ENCODE data around the gene SRGAP3.

The SRGAP3 gene

GRCh38 chr3:9205345-9206143 lies 43.9 kb downstream of the SRGAP3 start:
- FAIRE-seq: peak; percentile 56

DNA sequence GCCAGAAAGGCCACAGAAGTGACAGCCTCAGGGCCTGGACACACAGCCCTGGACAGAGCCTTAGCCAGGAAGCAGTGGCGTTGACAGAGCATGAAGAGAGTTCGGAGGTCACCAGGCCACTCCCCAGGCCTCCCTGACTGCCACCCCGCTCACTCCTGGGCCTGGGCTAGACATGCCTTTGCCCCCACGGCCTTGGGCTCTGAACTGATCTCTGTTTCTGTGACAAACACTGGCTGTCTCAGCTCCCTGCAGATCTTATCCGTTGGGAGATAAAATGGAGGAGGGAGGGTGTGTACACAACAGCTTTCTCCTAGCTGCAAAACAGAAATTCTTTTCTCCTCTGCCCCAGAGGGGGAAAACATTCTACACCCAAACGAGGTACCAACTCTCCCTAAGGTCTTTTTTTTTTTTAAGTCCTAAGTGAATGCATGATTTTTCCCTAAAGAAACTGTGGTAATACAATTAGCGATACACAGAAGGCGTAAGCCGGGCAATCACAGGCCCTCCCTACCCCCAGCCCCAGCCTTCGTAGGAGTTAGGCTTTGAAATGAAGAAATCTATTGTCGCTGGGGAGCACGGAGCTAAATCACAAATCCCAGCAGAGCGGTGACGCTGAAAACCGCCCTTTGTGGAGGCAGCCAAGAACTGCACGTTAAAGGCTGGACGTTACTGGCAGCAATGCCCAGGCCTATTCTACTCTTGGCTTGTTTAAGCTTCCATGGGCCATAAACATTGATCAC lies 45.0 kb downstream of the SRGAP3 start:
- FAIRE-seq (no peak), DNase-seq (ENCODE audit: extremely low spot score, insufficient read length, low read depth) (no peak)

More at GRCh38 chr3:9205345-9206143, 43.9 kb downstream of the SRGAP3 start:
- DNase-seq (ENCODE audit: extremely low spot score, insufficient read length, low read depth): no peak

DNA sequence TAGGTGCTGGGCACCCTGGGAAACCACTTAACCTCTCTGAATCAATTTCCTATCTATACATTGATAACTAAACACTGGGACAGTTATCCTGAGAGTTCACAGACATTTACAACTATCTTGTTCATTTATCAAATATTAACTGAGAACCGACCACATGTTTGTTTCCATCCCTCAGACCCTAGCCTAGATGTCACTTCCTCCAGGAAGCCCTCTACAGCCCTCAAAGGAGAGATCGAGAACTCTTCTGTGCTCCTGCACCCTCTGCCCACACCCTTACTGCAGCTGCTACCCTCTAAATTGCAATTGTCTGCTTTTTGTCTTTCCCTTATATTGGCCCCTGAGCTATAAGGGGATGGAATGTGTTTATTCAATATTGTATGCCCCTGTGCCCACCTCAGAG lies 46.1 kb downstream of the SRGAP3 start:
- FAIRE-seq: no peak

DNA sequence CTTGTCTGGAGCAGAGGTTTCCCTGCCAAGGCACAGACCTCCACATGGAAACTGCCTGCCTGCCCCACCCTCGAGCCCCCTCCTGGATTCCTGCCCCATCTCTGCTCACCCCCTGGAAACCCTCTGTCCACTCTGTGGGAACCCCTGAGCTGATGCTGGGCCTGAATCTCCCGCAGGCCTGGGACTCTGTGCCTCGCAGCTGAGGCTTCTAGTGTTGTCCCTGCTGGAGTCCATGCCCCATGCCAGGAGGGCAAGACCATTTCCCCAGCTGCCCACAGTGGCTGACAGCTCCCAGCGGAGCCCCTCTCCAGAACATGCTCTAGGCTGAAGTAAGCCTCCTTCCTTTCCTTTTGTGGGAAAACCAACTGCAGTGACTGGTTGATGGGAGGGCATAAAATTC lies 46.9 kb downstream of the SRGAP3 start:
- no peak for DNase-seq (ENCODE audit: extremely low spot score, insufficient read length, low read depth)
- no peak for FAIRE-seq

More for the DNA sequence above, 46.1 kb downstream of the SRGAP3 start:
- no peak for DNase-seq (ENCODE audit: extremely low spot score, insufficient read length, low read depth)

GRCh38 chr3:9201955-9202354 lies 47.5 kb downstream of the SRGAP3 start:
- FAIRE-seq: no peak
- no peak for DNase-seq (ENCODE audit: extremely low spot score, insufficient read length, low read depth)

GRCh38 chr3:9201266-9201665 lies 48.2 kb downstream of the SRGAP3 start:
- no peak for FAIRE-seq
- no peak for DNase-seq (ENCODE audit: extremely low spot score, insufficient read length, low read depth)

DNA sequence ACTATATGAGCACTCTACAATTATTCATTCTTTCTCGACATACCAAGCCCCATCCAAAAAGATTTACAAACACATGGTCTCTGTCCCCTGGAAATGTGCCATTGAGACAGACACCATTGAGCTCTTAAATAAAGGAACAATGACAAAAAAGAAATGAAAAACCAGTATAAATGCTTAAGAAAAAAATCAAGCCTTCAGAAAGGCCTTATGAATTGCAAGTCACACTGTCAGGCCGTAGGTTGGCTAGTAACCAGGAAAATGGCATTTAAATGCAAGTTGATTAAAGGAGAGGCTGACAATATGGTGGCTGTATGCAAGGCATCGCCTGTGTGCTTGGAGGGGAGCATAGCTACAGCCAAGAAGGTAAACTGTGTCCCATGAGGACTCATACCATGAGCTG lies 49.7 kb downstream of the SRGAP3 start:
- DNase-seq (ENCODE audit: extremely low spot score, insufficient read length, low read depth) (no peak), FAIRE-seq (no peak)

DNA sequence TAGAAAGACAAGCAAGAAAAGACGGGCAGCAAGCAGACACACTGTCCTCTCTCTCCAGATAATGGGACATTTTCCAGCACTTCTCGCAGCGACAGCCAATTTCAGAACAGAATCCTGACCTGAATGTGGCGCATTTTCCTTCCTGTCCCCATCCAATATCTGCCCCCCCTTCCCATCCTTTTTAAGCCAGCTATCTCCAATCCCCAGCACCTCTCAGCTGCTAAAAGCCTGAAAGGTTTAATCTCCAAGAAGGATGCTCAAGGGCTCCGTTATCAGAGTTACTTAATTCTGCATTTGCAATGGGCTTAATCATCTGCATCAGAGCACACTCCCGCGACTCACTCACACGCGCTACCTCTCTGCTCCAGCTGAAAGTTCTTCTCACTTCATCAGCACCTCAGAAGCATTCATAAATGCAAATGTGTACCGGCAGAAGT lies 50.5 kb downstream of the SRGAP3 start:
- no peak for DNase-seq (ENCODE audit: extremely low spot score, insufficient read length, low read depth)
- FAIRE-seq: no peak

DNA sequence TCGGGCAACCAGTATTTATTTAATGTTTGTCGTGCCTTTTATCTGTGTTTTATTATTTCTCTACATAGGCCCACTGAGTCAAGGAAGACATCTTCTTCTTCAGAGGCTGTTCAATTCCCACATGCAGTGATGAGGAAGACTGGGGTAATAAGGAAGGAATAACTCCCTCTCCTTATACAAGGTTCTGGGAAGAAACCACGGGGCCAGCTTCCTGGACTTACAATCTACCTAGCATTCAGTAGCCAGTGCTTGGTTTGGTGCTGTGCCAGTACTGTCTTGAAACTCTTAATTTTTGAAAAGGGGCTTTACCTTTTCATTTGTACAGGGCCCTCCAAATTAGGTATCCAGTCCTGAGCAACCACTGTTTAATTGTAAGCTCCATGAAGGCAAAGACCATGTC lies 51.2 kb downstream of the SRGAP3 start:
- DNase-seq (ENCODE audit: extremely low spot score, insufficient read length, low read depth) (no peak), FAIRE-seq (no peak)

DNA sequence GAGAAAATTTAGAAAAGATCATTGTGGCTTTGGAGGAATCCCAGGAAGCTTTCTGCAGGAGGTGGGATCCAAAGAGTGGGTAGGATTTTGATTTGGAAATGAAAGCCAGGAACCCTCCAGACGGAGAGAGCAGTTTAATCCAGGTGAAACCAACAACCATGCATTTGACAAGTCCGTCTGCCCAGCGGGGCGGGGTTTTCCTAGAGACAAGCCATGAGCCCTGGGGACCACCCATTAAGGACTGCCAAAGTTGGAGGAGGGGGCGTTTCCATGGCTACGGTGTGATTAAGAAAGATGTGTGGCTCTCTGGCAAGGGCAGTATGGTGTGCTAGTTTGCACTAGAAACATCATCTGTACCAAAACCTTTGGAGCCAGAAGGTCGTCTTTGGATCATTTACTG lies 53.4 kb downstream of the SRGAP3 start:
- no peak for DNase-seq (ENCODE audit: extremely low spot score, insufficient read length, low read depth)
- FAIRE-seq: no peak

- DNase-seq (ENCODE audit: extremely low spot score, insufficient read length, low read depth) (no peak), FAIRE-seq (no peak)
Measured at GRCh38 chr3:9195390-9195789, 54.1 kb downstream of the SRGAP3 start.

GRCh38 chr3:9194509-9195184 lies 54.8 kb downstream of the SRGAP3 start:
- FAIRE-seq (no peak), DNase-seq (ENCODE audit: extremely low spot score, insufficient read length, low read depth) (no peak)

DNA sequence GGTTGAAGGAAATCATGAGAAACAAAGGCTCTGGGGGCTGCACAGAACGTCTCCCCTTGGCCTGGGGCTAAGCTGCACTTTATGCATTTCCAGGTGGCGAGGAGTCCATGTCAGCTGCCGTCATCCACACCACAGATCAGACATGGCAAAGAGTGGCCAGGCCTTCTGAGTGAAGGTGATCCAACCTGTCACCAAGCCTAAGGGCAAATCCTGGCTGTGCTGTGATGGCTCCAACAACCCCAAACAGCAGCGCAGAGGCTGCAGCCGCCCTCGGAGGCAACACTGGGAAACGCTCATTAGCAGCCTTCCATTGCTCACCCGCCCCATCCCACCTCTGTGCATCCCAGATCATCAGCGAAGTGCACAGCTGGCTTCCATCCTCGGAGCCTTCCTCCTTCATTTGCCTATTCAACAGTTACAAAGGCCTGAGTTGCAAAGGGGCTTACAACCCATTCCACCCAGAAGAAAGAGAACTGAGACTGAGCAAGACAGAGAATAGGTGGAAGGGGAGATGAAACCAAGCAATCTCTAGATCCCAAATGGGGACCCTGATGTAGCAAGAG lies 55.7 kb downstream of the SRGAP3 start:
- FAIRE-seq: no peak
- DNase-seq (ENCODE audit: extremely low spot score, insufficient read length, low read depth): no peak

- DNase-seq (ENCODE audit: extremely low spot score, insufficient read length, low read depth) (no peak), FAIRE-seq (no peak)
Measured at GRCh38 chr3:9193211-9193610, 56.2 kb downstream of the SRGAP3 start.

DNA sequence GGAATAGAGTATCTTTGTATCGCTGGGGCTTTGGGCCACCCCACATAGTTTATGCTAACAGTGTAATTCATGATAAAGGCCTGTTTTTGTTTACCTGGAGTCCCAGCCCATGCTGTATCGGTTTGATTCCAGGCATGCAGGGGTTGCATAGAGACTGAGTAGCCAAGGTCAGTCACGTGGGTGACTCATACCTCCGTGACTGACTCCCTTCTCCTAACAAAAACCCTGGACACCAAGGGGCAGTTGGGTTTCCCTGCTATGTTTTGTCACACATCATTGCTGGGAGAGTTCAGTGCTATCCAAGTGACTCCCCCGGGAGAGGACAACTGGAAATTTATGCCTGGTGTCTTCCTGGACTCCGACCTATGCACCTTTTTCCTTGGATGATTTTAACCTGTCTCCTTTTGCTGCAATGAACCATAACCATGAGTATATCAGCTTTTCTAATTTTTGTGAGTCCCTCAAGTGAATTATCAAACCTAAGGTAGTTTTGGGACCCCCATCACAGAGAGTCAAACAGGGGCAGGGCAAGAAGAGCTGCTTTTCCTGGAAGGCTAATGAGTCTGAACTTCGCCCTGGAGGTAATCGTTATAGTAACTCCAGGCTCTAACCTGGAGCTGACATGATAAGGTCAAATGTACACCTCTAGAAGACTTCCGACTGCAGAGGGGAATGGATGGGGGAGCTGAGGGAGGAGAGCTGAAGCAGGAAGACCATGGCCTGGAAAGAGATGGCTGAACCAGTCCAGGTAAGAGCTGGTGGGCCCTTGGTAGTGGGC lies 57.0 kb downstream of the SRGAP3 start:
- DNase-seq (ENCODE audit: extremely low spot score, insufficient read length, low read depth) (no peak), FAIRE-seq (no peak)

DNA sequence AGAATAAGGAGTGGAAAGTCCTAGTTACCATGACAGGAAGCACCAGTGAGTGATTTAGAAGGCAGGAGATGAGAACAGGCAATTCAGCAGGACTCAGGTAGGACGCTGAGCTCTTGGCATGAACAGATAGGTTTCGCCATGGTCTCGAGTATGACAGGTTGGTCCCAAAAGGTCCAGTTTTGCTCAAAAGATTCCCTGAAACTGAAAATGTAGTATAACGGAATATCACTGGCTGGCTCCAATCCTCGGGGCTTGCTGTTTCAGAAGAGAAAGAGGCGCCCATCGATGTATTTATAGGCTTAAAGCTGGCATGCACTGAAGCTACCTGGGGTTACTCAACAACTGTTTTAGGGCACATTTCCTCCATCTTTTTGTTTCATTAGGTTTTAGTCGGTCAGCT lies 59.2 kb downstream of the SRGAP3 start:
- no peak for DNase-seq (ENCODE audit: extremely low spot score, insufficient read length, low read depth)
- FAIRE-seq: no peak

GRCh38 chr3:9188583-9188982 lies 60.9 kb downstream of the SRGAP3 start:
- FAIRE-seq (no peak), DNase-seq (ENCODE audit: extremely low spot score, insufficient read length, low read depth) (no peak)

GRCh38 chr3:9185701-9186100 lies 63.7 kb downstream of the SRGAP3 start:
- DNase-seq (ENCODE audit: extremely low spot score, insufficient read length, low read depth): no peak

GRCh38 chr3:9185046-9185445 lies 64.4 kb downstream of the SRGAP3 start:
- no peak for DNase-seq (ENCODE audit: extremely low spot score, insufficient read length, low read depth)
- no peak for FAIRE-seq

More at GRCh38 chr3:9185701-9186100, 63.7 kb downstream of the SRGAP3 start:
- FAIRE-seq: no peak

- no peak for FAIRE-seq
- DNase-seq (ENCODE audit: extremely low spot score, insufficient read length, low read depth): no peak
Measured at GRCh38 chr3:9184461-9184835, 65.0 kb downstream of the SRGAP3 start.
